Esophagus muscularis mucosa (tissue), 4 donors: ENCODE measurements around the gene ECE1. TPM values are rescaled to one million over a fixed set of nuclear protein-coding genes. Genes with fewer than 3 reads are reported as not detected.
"Not testable (repeated sequence)": the region's sequence is repeated elsewhere in the genome, so short reads cannot be mapped to it uniquely, and the experiment has no call there.

Experiments used
- DNase-seq: peaks from one replicate; pipeline ENCODE4 v3.0.0-alpha.2; 2017; ENCODE audit errors: extremely low spot score
- H3K27ac ChIP-seq, 4 donors: fragments of 200-600 bp; sonication (generic); replicated peaks in 1 of 4; 1 replicate in 3 of 4; 2 replicates in 1 of 4; pipeline ENCODE4 v1.5.1; 2016 to 2019; ENCODE audit warnings: mild to moderate bottlenecking in 1 of 4
- H3K27me3 ChIP-seq, 4 donors: fragments of 200-600 bp; sonication (generic); one replicate each; pipeline versions ENCODE4 v1.5.1 to v1.6.0; 2016 to 2019
- H3K36me3 ChIP-seq, 4 donors: fragments of 200-600 bp; sonication (generic); one replicate each; pipeline ENCODE4 v1.5.1; 2016 to 2019
- H3K4me1 ChIP-seq, 4 donors: fragments of 200-600 bp; sonication (generic); one replicate each; pipeline ENCODE4 v1.5.1; 2016 to 2019
- H3K4me3 ChIP-seq, 4 donors: fragments of 200-600 bp; sonication (generic); 1 replicate in 2 of 4; 2 replicates in 2 of 4; pipeline ENCODE4 v1.5.1; 2016 to 2019; ENCODE audit warnings: mild to moderate bottlenecking in 4 of 4, moderate library complexity in 1 of 4
- H3K9me3 ChIP-seq, 4 donors: fragments of 200-600 bp; sonication (generic); 1 replicate in 3 of 4; 2 replicates in 1 of 4; pipeline ENCODE4 v1.5.1; 2016 to 2019
- CTCF ChIP-seq, 3 experiments: fragments of 200-600 bp in 2 of 3; fragments of 450-650 bp in 1 of 3; sonication (generic) in 2 of 3; IDR thresholded peaks; one replicate each; pipeline ENCODE4 v1.5.1; 2017 to 2019; ENCODE audit warnings: antibody characterized with exemption in 3 of 3, mild to moderate bottlenecking in 2 of 3, moderate library complexity in 1 of 3
- EP300 ChIP-seq: sonication (generic); formaldehyde crosslinking; IDR thresholded peaks from one replicate; pipeline ENCODE4 v1.6.1; 2017; ENCODE audit warnings: antibody characterized with exemption
- POLR2A ChIP-seq: fragments of 450-650 bp; IDR thresholded peaks from one replicate; pipeline ENCODE4 v1.6.1; 2017; ENCODE audit warnings: antibody characterized with exemption, moderate library complexity, mild to moderate bottlenecking, low read depth
- POLR2AphosphoS5 ChIP-seq, 2 donors: sonication (generic); formaldehyde crosslinking; IDR thresholded peaks; one replicate each; pipeline ENCODE4 v1.6.1; 2017; ENCODE audit warnings: antibody characterized with exemption in 2 of 2
- WGBS: methylation state at CpG from one replicate; pipeline ENCODE4 v1.1.5; 2018; 5-methylcytosine and 5-hydroxymethylcytosine counted together
- intact Hi-C: fragments of 100-400 bp; cut with DNase I; formaldehyde crosslinking; loops from one replicate; pipeline ENCODE4 v1.15.1; 2023
- total RNA-seq, 4 donors: library from RNA; depleted of rRNA; stranded (reverse); fragments of >200 nt; gene quantifications; one replicate each; pipeline versions ENCODE4 v1.1.0 to v1.2.1, GENCODE V29; 2016

ECE1 gene
- total RNA-seq, 4 donors from 2014 or later: 53.6 to 101 (median 80.7) TPM

GRCh38 chr1:21290546-21290944 lies 282 bp upstream of the ECE1 start:
- Histone ChIP-seq H3K36me3 (peaks cover 0 to 3% (median 0%) of the 10 kb centered on the region in 4 donors), H3K27ac (peak overlapping the region; percentile 66 to 71 (median 68)), H3K9me3 (no peaks in the 10 kb centered on the region), H3K27me3 (no peaks in the 10 kb centered on the region), H3K4me3 (peak overlapping the region; percentile 64 to 72 (median 68)), H3K4me1 (peaks cover 31 to 60% (median 54%) of the 10 kb centered on the region in 4 donors)
- DNase-seq: no peak
- WGBS: 6% methylated on average over 4 of the region's 9 CpGs
- intact Hi-C loops: loop anchor here (5.0 kb wide), 1 partner anchor 42 kb away; no protein-coding TSS in a partner anchor
- TF ChIP-seq CTCF (IDR thresholded peaks at IDR 0.05) (no peak), EP300 (no peak), POLR2AphosphoS5 (IDR thresholded peaks at IDR 0.05) (no peak), POLR2A (no peak)

- Histone ChIP-seq H3K27ac (peak overlapping the region; percentile 66 to 71 (median 68)), H3K36me3 (peaks cover 0 to 6% (median 1%) of the 10 kb centered on the region in 4 donors), H3K9me3 (no peaks in the 10 kb centered on the region), H3K4me3 (peak overlapping the region; percentile 64 to 72 (median 68)), H3K27me3 (no peaks in the 10 kb centered on the region), H3K4me1 (peaks cover 23 to 58% (median 54%) of the 10 kb centered on the region in 4 donors)
- intact Hi-C loops: loop anchor here (2.0 kb wide), 1 partner anchor 18 kb away; no protein-coding TSS in a partner anchor
- no peak for DNase-seq
- WGBS: 68% methylated on average over 7 of the region's 8 CpGs
- TF ChIP-seq POLR2AphosphoS5 (IDR thresholded peaks at IDR 0.05) (no peak), EP300 (no peak), CTCF (IDR thresholded peaks at IDR 0.05) (no peak), POLR2A (no peak)
These were observed 1.1 kb downstream of the ECE1 start for GRCh38 chr1:21289127-21289526.

GRCh38 chr1:21287905-21288514 lies 2.3 kb downstream of the ECE1 start:
- H3K27ac ChIP-seq: no peak overlapping the region

GRCh38 chr1:21285386-21285785 lies 4.9 kb downstream of the ECE1 start:
- DNase-seq, H3K4me3 ChIP-seq, H3K9me3 ChIP-seq, intact Hi-C loops, H3K27me3 ChIP-seq: not testable (repeated sequence)
- peaks cover 20 to 44% (median 42%) of the 10 kb centered on the region in 4 donors for H3K4me1 ChIP-seq
- 95% methylated on average over 4 of the region's 6 CpGs for WGBS
- H3K27ac ChIP-seq: peak overlapping the region in 1 of 4 donors; percentile 36
- peaks cover 0 to 16% (median 7%) of the 10 kb centered on the region in 4 donors for H3K36me3 ChIP-seq

More at GRCh38 chr1:21287905-21288514, 2.3 kb downstream of the ECE1 start:
- H3K4me1 ChIP-seq: peaks cover 11 to 47% (median 43%) of the 10 kb centered on the region in 4 donors
- TF ChIP-seq CTCF (IDR thresholded peaks at IDR 0.05): no peak
- no peak for TF ChIP-seq EP300
- no peak for TF ChIP-seq POLR2AphosphoS5 (IDR thresholded peaks at IDR 0.05)
- TF ChIP-seq POLR2A: no peak
- no peaks in the 10 kb centered on the region for H3K27me3 ChIP-seq
- 88% methylated on average over 8 of the region's 8 CpGs for WGBS
- no peaks in the 10 kb centered on the region for H3K9me3 ChIP-seq
- no peak for DNase-seq
- peaks cover 0 to 16% (median 7%) of the 10 kb centered on the region in 4 donors for H3K36me3 ChIP-seq
- intact Hi-C loops: loop anchor here (2.0 kb wide), 1 partner anchor 17 kb away; no protein-coding TSS in a partner anchor
- H3K4me3 ChIP-seq: no peak overlapping the region

- WGBS: 52% methylated on average over 2 of the region's 2 CpGs
- H3K4me1 ChIP-seq: peaks cover 24 to 46% (median 44%) of the 10 kb centered on the region in 4 donors
- no peak overlapping the region for H3K4me3 ChIP-seq
These were observed 5.2 kb downstream of the ECE1 start for GRCh38 chr1:21285055-21285372.

More at GRCh38 chr1:21285055-21285372, 5.2 kb downstream of the ECE1 start:
- peaks cover 0 to 16% (median 8%) of the 10 kb centered on the region in 4 donors for H3K36me3 ChIP-seq
- TF ChIP-seq CTCF (IDR thresholded peaks at IDR 0.05): no peak
- TF ChIP-seq POLR2A: no peak
- TF ChIP-seq POLR2AphosphoS5 (IDR thresholded peaks at IDR 0.05): no peak
- peak overlapping the region in 1 of 4 donors; percentile 36 for H3K27ac ChIP-seq
- H3K27me3 ChIP-seq: no peaks in the 10 kb centered on the region
- intact Hi-C loops: no loop called here
- no peak for DNase-seq
- H3K9me3 ChIP-seq: no peaks in the 10 kb centered on the region
